Keratinocyte (primary cell): ENCODE results near the gene CLCN2. TPM values are rescaled to one million over a fixed set of nuclear protein-coding genes. Genes with fewer than 3 reads are reported as not detected.

Experiments used
- DNase-seq: peaks from one replicate; pipeline ENCODE4 v3.0.0-alpha.2; 2011; ENCODE audit warnings: low read depth, missing footprints, low spot score
- FAIRE-seq: peaks from 2 replicates; lab custom pipeline; 2011; peaks lifted over from hg19 to GRCh38; lab: Jason Lieb, UNC
- H2AFZ ChIP-seq: 2 replicates; pipeline ENCODE4 v1.6.0; 2012; ENCODE audit warnings: low read length, control low read depth, inconsistent platforms; ENCODE audit not compliant: control insufficient read depth
- H3K27ac ChIP-seq: 2 replicates; pipeline ENCODE4 v1.5.1; 2011; ENCODE audit warnings: low read length; ENCODE audit not compliant: control insufficient read depth, insufficient read depth
- H3K27me3 ChIP-seq: 3 replicates; pipeline ENCODE4 v1.6.0; 2011; ENCODE audit warnings: low read length; ENCODE audit not compliant: control insufficient read depth, insufficient read depth; ENCODE audit errors: extremely low read depth
- H3K36me3 ChIP-seq, 2 experiments: 2 replicates in 1 of 2; 3 replicates in 1 of 2; pipeline ENCODE4 v1.5.1; 2011; ENCODE audit warnings: low read length in 2 of 2, mild to moderate bottlenecking in 1 of 2; ENCODE audit not compliant: control insufficient read depth in 2 of 2, insufficient read depth in 2 of 2; ENCODE audit errors: extremely low read depth in 1 of 2
- H3K4me1 ChIP-seq: 3 replicates; pipeline ENCODE4 v1.5.1; 2011; ENCODE audit warnings: low read length; ENCODE audit not compliant: control insufficient read depth, insufficient read depth; ENCODE audit errors: extremely low read depth
- H3K4me2 ChIP-seq: 3 replicates; pipeline ENCODE4 v1.6.0; 2011; ENCODE audit warnings: low read depth, low read length; ENCODE audit not compliant: control insufficient read depth, insufficient read depth; ENCODE audit errors: extremely low read depth
- H3K4me3 ChIP-seq, 3 experiments: fragments of 200-600 bp in 1 of 3; sonication (generic) in 1 of 3; 2 replicates in 2 of 3; 3 replicates in 1 of 3; pipeline ENCODE4 v1.5.1; 2011 to 2016; ENCODE audit warnings: low read length in 3 of 3, mild to moderate bottlenecking in 3 of 3, control low read depth in 2 of 3, inconsistent platforms in 1 of 3, low read depth in 1 of 3, mixed read lengths in 1 of 3, mixed run types in 1 of 3, moderate library complexity in 1 of 3; ENCODE audit not compliant: control insufficient read depth in 2 of 3, insufficient read depth in 2 of 3; ENCODE audit errors: extremely low read depth in 1 of 3
- H3K79me2 ChIP-seq: 2 replicates; pipeline ENCODE4 v1.6.0; 2012; ENCODE audit warnings: low read length; ENCODE audit not compliant: control insufficient read depth, insufficient read depth
- H3K9ac ChIP-seq: 3 replicates; pipeline ENCODE4 v1.6.0; 2011; ENCODE audit warnings: low read length; ENCODE audit not compliant: control insufficient read depth, insufficient read depth; ENCODE audit errors: extremely low read depth
- H3K9me1 ChIP-seq: 3 replicates; pipeline ENCODE4 v1.6.0; 2011; ENCODE audit warnings: low read length; ENCODE audit not compliant: control insufficient read depth, insufficient read depth; ENCODE audit errors: extremely low read depth
- H3K9me3 ChIP-seq: 2 replicates; pipeline ENCODE4 v1.5.1; 2012; ENCODE audit warnings: low read depth, low read length; ENCODE audit not compliant: control insufficient read depth
- H4K20me1 ChIP-seq: 3 replicates; pipeline ENCODE4 v1.6.0; 2011; ENCODE audit warnings: low read length; ENCODE audit not compliant: control insufficient read depth, insufficient read depth; ENCODE audit errors: extremely low read depth
- EZH2 ChIP-seq: IDR thresholded peaks from one replicate; pipeline ENCODE4 v1.6.1; 2012; ENCODE audit warnings: inconsistent platforms, mild to moderate bottlenecking, low read length, moderate library complexity
- dilution Hi-C: fragments of 300-500 bp; cut with MboI; formaldehyde crosslinking; loops from one replicate; pipeline ENCODE4 v1.7.0; 2020; ENCODE audit warnings: low sequenced_read_pairs; ENCODE audit not compliant: extremely low pct_ligation_motif_present
- polyA plus RNA-seq, 5 experiments: library from polyadenylated mRNA; depleted of rRNA in 3 of 5; stranded (reverse) in 3 of 5; stranded (forward) in 1 of 5; unstranded in 1 of 5; fragments of >200 nt; gene quantifications; 1 replicate in 1 of 5; 2 replicates in 3 of 5; 3 replicates in 1 of 5; pipeline versions ENCODE4 v1.2.1 to v1.2.3, GENCODE V29; 2011 to 2012; ENCODE audit warnings: missing spikeins in 2 of 5, low read depth in 1 of 5, low replicate concordance in 1 of 5
- TF ChIP-seq, protein P1 (sequence below), 3 experiments: IDR thresholded peaks in 1 of 3; conservative IDR thresholded peaks in 1 of 3; optimal IDR thresholded peaks in 1 of 3; 2 replicates in 2 of 3; 3 replicates in 1 of 3; pipeline versions ENCODE3 to v1.5.1; 2011; ENCODE audit warnings: low read length in 3 of 3, mild to moderate bottlenecking in 3 of 3, moderate library complexity in 2 of 3, control low read depth in 1 of 3, inconsistent platforms in 1 of 3; ENCODE audit not compliant: insufficient read depth in 2 of 3; ENCODE audit errors: extremely low read depth in 1 of 3

CLCN2 gene
- polyA plus RNA-seq, 1 donor (not counting 4 experiments of a cell fraction or from before 2014, with no cell fraction given) = 3.1 TPM

DNA sequence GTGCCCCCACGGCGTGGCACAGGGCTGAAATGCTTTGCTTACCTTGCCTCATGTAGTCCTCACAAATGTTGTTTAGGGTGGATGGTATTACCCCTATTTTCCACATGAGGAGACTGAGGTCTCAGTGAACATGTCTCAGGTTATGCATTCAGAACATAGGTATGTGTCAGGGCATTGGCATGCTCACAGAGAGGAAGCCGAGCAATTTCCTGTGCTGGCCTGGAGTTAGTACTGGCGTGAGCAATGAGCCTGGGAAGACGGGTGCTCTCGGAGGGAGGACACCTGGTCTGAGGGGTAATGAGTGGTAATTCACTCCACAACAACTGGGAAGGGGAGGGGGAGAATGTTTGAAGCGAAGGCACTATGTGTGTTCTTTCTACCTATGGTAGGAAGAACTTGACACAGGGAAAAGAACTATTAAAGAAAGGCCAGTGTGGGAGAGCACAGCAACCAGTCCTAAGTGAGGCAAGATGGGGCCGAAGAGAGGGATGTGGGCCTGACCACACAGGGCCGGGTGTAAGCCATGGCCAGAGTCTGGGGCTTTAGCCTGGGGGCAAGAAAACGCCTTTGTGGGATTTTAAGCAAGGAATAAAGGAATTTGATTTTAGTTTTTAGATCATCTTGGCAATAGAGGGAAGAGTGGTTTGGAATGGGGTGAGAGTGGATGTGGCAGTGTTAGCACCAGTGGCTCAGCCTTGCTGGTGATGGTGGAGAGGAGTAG lies 28.9 kb downstream of the CLCN2 start:
- Histone ChIP-seq H4K20me1 (peaks cover 14% of the 10 kb centered on the region), H3K4me3 (peak overlapping the region in 2 of 3 experiments; percentile 4 to 28), H3K4me1 (peaks cover 62% of the 10 kb centered on the region), H2AFZ (no peak overlapping the region), H3K36me3 (peaks cover 53 to 59% of the 10 kb centered on the region in 2 experiments), H3K27ac (peak overlapping the region; percentile 85), H3K9ac (peak overlapping the region; percentile 64), H3K4me2 (peak overlapping the region; percentile 73), H3K9me3 (no peaks in the 10 kb centered on the region), H3K27me3 (no peaks in the 10 kb centered on the region), H3K9me1 (peaks cover 3% of the 10 kb centered on the region), H3K79me2 (peaks cover 30% of the 10 kb centered on the region)
- TF ChIP-seq, protein P1, sequence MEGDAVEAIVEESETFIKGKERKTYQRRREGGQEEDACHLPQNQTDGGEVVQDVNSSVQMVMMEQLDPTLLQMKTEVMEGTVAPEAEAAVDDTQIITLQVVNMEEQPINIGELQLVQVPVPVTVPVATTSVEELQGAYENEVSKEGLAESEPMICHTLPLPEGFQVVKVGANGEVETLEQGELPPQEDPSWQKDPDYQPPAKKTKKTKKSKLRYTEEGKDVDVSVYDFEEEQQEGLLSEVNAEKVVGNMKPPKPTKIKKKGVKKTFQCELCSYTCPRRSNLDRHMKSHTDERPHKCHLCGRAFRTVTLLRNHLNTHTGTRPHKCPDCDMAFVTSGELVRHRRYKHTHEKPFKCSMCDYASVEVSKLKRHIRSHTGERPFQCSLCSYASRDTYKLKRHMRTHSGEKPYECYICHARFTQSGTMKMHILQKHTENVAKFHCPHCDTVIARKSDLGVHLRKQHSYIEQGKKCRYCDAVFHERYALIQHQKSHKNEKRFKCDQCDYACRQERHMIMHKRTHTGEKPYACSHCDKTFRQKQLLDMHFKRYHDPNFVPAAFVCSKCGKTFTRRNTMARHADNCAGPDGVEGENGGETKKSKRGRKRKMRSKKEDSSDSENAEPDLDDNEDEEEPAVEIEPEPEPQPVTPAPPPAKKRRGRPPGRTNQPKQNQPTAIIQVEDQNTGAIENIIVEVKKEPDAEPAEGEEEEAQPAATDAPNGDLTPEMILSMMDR (optimal IDR thresholded peaks at IDR 0.05 in 1 of 3, IDR thresholded peaks at IDR 0.05 in 1 of 3, conservative IDR thresholded peaks at IDR 0.05 in 1 of 3; ENCODE audit: extremely low read depth in 1 of 3, insufficient read depth in 2 of 3, low read length in 3 of 3) = no peak
- no peak for TF ChIP-seq EZH2
- FAIRE-seq = peak; percentile 98
- dilution Hi-C loops = no loop called here
- peak; percentile 70 for DNase-seq

GRCh38 chr3:184328516-184328915 lies 32.9 kb downstream of the CLCN2 start:
- Histone ChIP-seq H3K36me3 (peaks cover 75 to 77% of the 10 kb centered on the region in 2 experiments), H4K20me1 (peaks cover 14% of the 10 kb centered on the region), H3K79me2 (peaks cover 57% of the 10 kb centered on the region), H3K9me1 (peaks cover 2% of the 10 kb centered on the region), H3K4me1 (peaks cover 27% of the 10 kb centered on the region), H3K4me3 (no peak overlapping the region), H3K4me2 (no peak overlapping the region), H3K9ac (no peak overlapping the region), H2AFZ (no peak overlapping the region), H3K27ac (no peak overlapping the region), H3K27me3 (no peaks in the 10 kb centered on the region), H3K9me3 (no peaks in the 10 kb centered on the region)
- dilution Hi-C loops = no loop called here
- FAIRE-seq (no peak), DNase-seq (no peak)
- TF ChIP-seq EZH2 = no peak
- TF ChIP-seq, protein P1 (optimal IDR thresholded peaks at IDR 0.05 in 1 of 3, IDR thresholded peaks at IDR 0.05 in 1 of 3, conservative IDR thresholded peaks at IDR 0.05 in 1 of 3; ENCODE audit: extremely low read depth in 1 of 3, insufficient read depth in 2 of 3, low read length in 3 of 3) = no peak
